ENCODE results near the gene ZBTB39.
"Not testable (repeated sequence)": the region's sequence is repeated elsewhere in the genome, so short reads cannot be mapped to it uniquely, and the experiment has no call there.

Gene ZBTB39

DNA sequence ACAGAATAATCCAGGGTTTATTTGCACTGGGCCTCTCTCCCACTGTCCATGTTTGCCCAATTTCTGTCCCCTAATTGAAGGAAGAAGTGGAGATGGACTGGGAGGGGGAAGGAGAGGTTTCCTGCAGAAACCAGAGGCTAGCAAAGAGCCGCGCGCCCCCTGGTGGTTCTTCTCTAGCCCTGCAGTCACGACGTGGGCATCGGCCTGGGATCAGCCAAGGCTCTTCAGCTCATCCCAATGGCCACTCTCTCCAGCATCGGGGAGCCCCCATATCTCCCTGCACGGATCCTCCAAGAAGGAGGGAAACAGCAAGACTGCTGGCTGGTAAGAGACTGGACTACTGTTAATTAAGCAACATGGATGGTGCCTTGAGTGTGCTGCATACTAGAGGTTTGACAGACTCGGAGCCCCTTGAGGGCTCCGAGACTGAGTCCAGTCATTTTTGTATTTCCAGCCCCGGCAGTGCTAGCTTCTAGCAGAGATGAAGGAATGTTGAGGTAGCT, 18.7 kb downstream of the ZBTB39 start:
- DNase-seq (ENCODE audit: low read depth, low spot score) = peak; percentile 50
- H3K4me3 ChIP-seq (ENCODE audit: low read length) = no peak overlapping the region

DNA sequence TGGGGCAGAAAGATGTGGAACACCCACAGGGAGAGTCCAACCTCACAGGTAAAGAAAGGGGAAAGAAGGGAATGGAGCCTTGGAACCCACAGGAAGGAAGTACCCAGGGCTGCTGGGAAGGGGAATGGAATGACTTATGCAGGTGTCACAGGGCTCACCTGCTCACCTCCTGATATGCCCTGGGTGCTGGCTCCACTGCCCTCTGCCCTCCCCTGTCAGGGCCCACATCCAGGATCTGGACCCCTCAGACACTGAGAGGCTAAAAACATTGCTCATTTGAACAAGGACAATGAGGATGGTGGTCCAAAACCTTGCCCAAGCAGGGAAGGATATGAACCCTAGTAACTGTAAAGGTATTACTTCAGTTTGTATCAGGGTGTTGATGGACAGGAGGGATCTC, 19.3 kb downstream of the ZBTB39 start:
- no peak for DNase-seq (ENCODE audit: low read depth, low spot score)
- no peak overlapping the region for H3K4me3 ChIP-seq (ENCODE audit: low read length)

DNA sequence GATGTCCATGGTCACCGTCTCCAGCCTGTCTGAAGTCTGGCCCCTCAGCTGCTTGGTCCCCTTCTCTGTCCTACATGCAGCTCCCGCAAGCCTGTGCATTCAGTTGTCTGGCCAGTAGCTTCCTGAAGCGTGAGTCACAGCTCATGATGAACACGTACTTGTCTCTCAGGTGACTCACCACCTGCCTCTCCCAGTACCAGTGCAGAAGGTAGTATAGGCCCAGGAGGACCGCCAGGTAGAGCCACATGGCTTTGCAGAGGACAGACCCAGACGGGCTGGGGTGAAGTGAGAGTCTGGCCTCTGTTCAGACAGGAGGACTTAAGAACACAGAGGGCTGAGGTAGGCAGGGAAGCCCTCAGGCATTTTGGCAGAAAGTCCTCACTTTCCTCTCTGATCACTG, 20.6 kb downstream of the ZBTB39 start:
- H3K4me3 ChIP-seq (ENCODE audit: low read length); DNase-seq (ENCODE audit: low read depth, low spot score): not testable (repeated sequence)

DNA sequence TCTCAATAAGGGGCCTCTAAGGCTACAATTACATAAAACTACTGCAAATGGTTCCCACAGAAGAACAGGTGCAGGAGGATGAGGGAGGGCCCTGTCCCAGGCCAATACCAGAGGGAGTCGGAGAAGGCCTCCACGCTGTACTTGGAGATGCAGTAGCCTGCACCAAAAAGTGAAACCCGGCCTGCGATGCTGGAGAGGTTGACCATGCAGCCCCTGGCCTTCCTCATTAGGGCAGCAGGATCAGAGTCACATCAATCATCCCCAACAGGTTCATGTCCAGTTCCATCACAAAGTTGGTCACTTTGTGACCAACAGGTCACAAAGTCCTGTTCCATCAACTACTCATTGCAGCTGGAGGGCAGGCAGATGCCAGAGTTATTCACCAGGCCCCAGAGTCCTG, 23.0 kb downstream of the ZBTB39 start:
- DNase-seq (ENCODE audit: low read depth, low spot score) = no peak
- no peak overlapping the region for H3K4me3 ChIP-seq (ENCODE audit: low read length)

DNA sequence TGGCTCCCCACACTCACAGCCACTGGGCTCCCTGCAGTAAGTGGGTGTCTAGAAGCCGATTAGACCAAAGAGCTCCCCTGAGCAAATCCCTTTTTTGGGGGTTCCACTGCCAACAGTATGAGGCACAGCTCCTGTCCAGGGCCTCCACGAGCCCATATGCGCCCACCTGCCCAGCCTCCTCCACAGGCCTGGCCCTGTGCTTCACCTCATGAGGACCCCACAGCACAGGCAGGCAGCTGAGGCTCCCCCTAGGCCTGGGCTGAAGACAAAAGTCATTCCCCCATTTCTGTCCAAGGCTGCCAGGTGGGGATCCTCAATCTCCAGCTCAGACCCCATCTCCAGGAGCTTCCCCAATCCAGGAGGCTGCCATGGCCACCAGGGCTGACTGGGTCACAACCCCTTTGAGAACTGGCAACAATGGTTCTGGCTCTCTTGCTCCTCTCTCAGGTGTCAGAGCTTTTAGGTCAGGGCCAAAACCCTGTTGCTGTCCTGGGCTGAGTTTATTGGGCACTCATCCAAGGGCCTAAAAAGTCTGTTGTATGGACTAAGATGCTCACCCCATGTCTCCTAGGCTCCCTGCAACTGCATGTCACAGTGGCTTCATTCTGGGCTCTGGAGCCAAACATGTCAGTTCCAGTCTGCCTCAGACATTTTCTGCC, 23.6 kb downstream of the ZBTB39 start:
- not testable (repeated sequence) for H3K4me3 ChIP-seq (ENCODE audit: low read length); DNase-seq (ENCODE audit: low read depth, low spot score)

DNA sequence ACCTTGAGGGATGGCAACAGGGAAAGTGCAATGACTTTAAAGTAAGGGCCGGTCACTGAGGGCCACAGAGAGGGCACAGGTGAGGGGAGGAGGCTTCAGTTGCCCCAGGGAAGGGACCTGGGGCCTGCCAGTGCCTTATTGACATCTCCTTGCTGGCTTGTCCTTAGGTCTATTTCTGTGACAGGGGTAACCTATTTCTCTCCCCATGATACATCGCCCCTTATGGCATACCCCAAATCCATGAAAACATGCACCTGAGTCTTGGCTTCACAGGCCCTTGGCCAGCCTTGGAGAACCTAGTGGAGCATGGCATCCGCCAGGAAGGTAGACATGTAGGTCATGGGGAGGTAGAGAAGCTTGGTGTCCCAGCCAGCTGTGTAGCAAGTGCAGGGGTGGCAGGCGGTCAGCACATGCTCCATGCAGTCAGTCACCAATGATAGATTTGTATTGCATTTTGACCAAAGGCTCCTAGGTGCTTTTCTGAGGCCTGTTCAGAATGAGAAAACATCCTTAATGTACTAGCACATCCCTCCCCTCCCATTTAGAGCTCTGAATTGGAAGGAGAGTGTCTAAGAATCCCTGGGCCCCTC, 25.3 kb downstream of the ZBTB39 start:
- no peak overlapping the region for H3K4me3 ChIP-seq (ENCODE audit: low read length)
- no peak for DNase-seq (ENCODE audit: low read depth, low spot score)

DNA sequence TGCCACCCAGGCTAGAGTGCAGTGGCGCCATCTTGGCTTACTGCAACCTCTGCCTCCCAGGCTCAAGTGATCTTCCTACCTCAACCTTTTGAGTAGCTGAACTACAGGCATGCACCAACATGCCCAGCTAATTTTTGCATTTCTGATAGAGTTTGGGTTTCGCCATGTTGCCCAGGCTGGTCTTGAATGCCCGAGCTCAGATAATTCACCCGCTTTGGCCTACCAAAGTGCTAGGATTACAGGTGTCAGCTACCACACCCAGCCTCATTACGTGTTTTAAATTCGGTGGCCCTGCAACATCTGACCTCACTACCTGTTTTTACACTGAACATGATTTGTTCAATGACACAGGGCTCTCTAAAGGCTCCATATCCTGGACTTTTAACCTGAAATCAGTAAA, 26.1 kb downstream of the ZBTB39 start:
- DNase-seq (ENCODE audit: low read depth, low spot score) = no peak

DNA sequence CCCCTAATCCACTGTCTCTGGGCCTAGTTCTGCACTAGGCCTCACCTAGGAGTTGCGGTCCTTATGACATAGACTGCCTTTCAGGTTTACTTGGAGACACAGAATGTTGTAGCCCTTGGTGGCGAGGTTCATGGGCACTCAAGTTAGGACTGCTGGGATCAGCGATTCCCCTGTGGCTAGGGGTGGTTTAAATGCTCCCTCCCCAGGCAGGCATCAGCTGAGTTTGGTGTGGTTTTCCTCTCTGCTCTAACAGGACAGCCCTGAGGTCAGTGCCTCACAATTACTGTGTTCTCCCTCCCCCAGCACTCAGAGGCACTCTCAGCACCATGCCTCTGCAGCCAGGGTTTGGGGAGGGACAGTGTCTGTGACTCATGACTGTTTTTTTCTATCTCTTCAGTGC, 26.7 kb downstream of the ZBTB39 start:
- no peak for DNase-seq (ENCODE audit: low read depth, low spot score)
- no peak overlapping the region for H3K4me3 ChIP-seq (ENCODE audit: low read length)

More for the DNA sequence above, 26.1 kb downstream of the ZBTB39 start:
- no peak overlapping the region for H3K4me3 ChIP-seq (ENCODE audit: low read length)

DNA sequence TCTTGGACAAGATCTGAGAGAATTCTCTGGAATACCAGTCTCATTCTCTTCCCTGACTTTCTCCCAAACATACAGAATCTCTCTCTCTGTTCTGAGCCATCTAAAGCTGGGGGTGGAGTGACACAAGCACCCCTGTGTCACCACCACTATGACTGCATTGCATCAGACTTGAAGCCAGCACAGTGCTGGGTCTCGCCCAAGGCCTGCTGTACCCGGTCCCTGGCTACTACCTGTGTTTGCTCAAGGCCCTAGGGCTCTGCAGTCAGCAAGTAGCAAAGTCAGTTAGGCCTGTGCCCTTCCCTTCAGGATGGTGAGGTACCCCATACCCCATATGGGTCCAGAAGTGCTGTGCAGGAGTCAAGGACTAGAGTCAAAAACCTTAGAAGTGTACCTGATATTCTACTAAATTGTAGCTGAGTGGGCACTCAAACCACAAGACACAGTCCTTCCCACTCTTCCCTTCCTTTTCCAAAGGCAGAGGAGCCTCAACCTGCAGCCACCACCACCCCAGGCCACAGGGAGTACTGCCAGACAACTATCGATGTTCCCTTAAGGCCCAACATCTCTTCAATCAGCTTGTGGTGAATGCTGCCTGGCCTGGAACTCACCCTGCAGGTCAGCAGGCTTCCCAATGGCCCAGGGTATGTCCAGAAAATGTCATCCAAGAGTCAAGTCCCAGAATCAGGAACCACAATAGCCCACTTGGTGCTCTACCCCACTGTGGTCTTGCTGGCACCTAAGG, 27.8 kb downstream of the ZBTB39 start:
- DNase-seq (ENCODE audit: low read depth, low spot score) = no peak

DNA sequence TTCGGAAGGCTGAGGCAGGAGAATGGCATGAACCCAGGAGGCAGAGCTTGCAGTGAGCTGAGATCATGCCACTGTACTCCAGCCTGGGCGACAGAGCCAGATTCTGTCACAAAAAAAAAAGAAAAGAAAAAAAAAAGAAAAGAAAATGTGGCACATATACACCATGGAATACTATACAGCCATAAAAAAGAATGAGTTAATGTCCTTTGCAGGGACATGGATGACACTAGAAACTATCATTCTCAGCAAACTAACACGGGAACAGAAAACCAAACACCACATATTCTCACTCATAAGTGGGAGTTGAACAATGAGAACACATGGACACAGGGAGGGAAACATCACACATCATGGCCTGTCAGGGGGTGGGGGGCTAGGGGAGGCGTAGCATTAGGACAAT, 29.0 kb downstream of the ZBTB39 start:
- DNase-seq (ENCODE audit: low read depth, low spot score); H3K4me3 ChIP-seq (ENCODE audit: low read length): not testable (repeated sequence)

More for the DNA sequence above, 27.8 kb downstream of the ZBTB39 start:
- H3K4me3 ChIP-seq (ENCODE audit: low read length) = no peak overlapping the region

DNA sequence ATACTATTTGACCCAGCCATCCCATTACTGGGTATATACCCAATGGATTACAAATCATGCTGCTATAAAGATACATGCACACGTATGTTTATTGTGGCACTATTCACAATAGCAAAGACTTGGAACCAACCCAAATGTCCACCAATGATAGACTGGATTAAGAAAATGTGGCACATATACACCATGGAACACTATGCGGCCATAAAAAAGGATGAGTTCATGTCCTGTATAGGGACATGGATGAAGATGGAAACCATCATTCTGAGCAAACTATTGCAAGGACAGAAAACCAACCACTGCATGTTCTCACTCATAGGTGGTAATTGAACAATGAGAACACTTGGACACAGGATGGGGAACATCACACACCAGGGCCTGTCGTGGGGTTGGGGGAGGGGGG, 32.1 kb downstream of the ZBTB39 start:
- H3K4me3 ChIP-seq (ENCODE audit: low read length); DNase-seq (ENCODE audit: low read depth, low spot score): not testable (repeated sequence)

DNA sequence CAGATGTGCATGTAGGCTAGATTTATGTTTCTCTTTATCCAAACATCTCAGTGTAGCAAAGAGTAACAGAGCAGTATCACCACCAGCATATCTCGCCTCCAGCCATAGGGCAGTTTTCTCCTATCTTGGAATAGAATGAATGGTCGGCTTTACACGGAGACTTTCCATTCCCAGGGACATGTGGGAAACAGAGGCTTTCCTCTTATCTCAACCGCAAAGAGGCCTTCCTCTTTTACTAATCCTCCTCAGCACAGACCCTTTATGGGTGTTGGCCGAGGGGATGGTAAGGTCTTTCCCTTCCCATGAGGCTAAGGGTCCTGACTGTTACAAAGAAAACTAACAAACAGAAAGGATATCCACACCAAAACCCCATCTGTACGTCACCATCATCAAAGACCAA, 37.4 kb downstream of the ZBTB39 start:
- DNase-seq (ENCODE audit: low read depth, low spot score); H3K4me3 ChIP-seq (ENCODE audit: low read length): not testable (repeated sequence)

DNA sequence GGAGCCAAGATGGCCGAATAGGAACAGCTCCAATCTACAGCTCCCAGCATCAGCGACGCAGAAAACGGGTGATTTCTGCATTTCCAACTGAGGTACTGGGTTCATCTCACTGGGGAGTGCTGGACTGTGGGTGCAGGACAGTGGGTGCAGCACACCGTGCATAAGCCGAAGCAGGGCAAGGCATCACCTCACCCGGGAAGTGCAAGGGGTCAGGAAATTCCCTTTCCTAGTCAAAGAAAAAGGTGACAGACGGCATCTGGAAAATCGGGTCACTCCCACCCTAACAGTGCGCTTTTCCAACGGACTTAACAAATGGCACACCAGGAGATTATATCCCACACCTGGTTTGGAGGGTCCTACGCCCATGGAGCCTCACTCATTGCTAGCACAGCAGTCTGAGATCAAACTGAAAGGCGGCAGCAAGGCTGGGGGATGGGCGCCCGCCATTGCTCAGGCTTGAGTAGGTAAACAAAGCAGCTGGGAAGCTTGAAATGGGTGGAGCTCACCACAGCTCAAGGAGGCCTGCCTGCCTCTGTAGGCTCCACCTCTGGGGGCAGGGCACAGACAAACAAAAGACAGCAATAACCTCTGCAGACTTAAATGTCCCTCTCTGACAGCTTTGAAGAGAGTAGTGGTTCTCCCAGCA, 40.2 kb downstream of the ZBTB39 start:
- peak; percentile 54 for DNase-seq (ENCODE audit: low read depth, low spot score)
- not testable (repeated sequence) for H3K4me3 ChIP-seq (ENCODE audit: low read length)

DNA sequence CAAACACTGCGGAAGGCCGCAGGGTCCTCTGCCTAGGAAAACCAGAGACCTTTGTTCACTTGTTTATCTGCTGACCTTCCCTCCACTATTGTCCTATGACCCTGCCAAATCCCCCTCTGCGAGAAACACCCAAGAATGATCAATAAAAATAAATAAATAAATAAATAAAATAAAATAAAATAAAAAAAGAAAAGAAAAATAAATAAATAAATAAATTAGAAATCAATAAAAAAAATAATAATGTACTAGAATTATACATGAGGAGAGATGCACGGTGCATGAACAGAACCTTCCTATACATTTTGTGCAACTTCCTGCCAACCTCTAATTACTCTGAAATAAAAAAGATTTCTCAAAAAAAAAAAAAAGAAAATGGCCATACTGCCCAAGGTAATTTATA, 41.2 kb downstream of the ZBTB39 start:
- not testable (repeated sequence) for DNase-seq (ENCODE audit: low read depth, low spot score); H3K4me3 ChIP-seq (ENCODE audit: low read length)

DNA sequence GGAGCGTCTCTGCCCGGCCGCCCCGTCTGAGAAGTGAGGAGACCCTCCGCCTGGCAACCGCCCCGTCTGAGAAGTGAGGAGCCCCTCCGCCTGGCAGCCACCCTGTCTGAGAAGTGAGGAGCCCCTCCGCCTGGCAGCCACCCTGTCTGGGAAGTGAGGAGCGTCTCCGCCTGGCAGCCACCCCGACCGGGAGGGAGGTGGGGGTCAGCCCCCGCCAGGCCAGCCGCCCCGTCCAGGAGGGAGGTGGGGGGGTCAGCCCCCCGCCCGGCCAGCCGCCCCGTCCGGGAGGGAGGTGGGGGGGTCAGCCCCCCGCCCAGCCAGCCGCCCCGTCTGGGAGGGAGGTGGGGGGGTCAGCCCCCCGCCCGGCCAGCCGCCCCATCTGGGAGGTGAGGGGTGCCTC, 42.8 kb downstream of the ZBTB39 start:
- not testable (repeated sequence) for DNase-seq (ENCODE audit: low read depth, low spot score); H3K4me3 ChIP-seq (ENCODE audit: low read length)

DNA sequence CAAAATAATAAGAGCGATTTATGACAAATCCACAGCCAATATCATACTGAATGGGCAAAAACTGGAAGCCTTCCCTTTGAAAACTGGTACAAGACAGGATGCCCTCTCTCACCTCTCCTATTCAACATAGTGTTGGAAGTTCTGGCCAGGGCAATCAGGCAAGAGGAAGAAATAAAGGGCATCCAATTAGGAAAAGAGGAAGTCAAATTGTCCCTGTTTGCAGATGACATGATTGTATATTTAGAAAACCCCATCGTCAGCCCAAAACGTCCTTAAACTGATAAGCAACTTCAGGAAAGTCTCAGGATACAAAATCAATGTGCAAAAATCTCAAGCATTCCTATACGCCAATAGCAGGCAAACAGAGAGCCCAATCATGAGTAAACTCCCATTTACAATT, 44.1 kb downstream of the ZBTB39 start:
- not testable (repeated sequence) for DNase-seq (ENCODE audit: low read depth, low spot score)

DNA sequence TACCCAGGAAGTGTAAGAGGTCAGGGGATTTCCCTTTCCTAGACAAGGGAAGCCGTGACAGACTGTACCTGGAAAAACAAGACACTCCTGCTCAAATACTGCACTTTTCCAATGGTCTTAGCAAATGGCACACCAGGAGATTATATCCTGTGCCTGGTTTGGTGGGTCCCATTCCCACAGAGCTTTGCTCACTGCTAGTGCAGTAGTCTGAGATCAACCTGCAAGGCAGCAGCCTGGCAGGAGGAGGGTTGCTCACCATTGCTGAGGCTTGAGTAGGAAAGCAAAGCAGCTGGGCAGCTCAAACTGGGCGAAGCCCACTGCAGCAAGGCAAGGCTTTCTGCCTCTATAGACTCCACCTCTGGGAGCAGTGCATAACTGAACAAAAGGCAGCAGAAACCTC, 47.9 kb downstream of the ZBTB39 start:
- H3K4me3 ChIP-seq (ENCODE audit: low read length) = no peak overlapping the region
- no peak for DNase-seq (ENCODE audit: low read depth, low spot score)

More for the DNA sequence above, 44.1 kb downstream of the ZBTB39 start:
- H3K4me3 ChIP-seq (ENCODE audit: low read length) = not testable (repeated sequence)

DNA sequence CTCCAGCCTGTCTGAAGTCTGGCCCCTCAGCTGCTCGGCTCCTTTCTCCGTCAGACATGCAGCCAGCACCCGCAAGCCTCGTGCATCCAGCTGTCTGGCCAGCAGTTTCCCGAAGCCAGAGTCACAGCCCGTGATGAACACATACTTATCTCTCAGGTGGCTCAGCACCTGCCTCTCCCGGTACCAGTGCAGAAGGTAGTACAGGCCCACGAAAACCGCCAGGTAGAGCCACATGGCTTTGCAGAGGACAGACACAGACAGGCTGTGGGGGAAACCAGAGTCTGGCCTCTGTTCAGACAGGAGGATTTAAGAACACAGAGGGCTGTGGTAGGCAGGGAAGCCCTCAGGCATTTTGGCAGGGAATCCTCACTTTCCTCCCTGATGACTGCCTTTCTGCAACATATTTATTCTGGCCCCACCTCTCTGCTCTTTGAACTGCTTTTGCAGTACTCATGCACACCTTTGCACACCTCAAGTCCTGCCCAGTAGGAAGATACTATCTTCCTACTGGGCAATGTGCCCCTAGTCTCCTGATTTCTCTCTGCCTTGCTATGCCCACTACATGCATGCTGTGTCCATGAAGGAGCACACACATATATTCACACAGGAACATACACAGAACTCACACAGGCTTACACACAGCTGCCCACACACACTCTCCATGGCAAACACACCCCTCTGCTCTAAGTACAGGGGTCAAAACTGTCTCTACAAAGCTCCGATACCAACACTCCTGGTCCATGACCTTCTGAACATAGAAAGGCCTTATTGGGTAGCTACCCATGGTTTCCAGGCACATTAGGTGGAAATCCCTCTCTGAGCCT, 48.9 kb downstream of the ZBTB39 start, which contains the start of gene RDH16:
Gene RDH16, minus strand, starts transcription at position 380 of the 824 bp plus-strand sequence. Its CDS starts 146 bp downstream, at position 234.
- H3K4me3 ChIP-seq (ENCODE audit: low read length) = no peak within 1 kb of the TSS
- no peak for DNase-seq (ENCODE audit: low read depth, low spot score)
